Transverse colon (tissue), 4 donors: ENCODE results near the gene COMTD1.

Source experiments
- EP300 ChIP-seq: sonication (generic); formaldehyde crosslinking; IDR thresholded peaks from one replicate; pipeline ENCODE4 v1.6.1; 2017; ENCODE audit warnings: antibody characterized with exemption, low read depth
- POLR2A ChIP-seq: fragments of 450-650 bp; IDR thresholded peaks from one replicate; pipeline ENCODE4 v1.6.1; 2016; ENCODE audit warnings: antibody characterized with exemption, mild to moderate bottlenecking, moderate library complexity
- POLR2AphosphoS5 ChIP-seq, 3 donors: sonication (generic); formaldehyde crosslinking; IDR thresholded peaks; one replicate each; pipeline ENCODE4 v1.6.1; 2016; ENCODE audit warnings: antibody characterized with exemption in 3 of 3
- TF ChIP-seq, protein P1 (sequence below), 5 experiments: fragments of 200-600 bp in 3 of 5; fragments of 450-650 bp in 2 of 5; sonication (generic) in 3 of 5; IDR thresholded peaks; 1 replicate in 2 of 5; 2 replicates in 3 of 5; pipeline ENCODE4 v1.5.1; 2016 to 2017; ENCODE audit warnings: antibody characterized with exemption in 5 of 5, inconsistent platforms in 3 of 5, mild to moderate bottlenecking in 2 of 5, moderate library complexity in 1 of 5

DNA sequence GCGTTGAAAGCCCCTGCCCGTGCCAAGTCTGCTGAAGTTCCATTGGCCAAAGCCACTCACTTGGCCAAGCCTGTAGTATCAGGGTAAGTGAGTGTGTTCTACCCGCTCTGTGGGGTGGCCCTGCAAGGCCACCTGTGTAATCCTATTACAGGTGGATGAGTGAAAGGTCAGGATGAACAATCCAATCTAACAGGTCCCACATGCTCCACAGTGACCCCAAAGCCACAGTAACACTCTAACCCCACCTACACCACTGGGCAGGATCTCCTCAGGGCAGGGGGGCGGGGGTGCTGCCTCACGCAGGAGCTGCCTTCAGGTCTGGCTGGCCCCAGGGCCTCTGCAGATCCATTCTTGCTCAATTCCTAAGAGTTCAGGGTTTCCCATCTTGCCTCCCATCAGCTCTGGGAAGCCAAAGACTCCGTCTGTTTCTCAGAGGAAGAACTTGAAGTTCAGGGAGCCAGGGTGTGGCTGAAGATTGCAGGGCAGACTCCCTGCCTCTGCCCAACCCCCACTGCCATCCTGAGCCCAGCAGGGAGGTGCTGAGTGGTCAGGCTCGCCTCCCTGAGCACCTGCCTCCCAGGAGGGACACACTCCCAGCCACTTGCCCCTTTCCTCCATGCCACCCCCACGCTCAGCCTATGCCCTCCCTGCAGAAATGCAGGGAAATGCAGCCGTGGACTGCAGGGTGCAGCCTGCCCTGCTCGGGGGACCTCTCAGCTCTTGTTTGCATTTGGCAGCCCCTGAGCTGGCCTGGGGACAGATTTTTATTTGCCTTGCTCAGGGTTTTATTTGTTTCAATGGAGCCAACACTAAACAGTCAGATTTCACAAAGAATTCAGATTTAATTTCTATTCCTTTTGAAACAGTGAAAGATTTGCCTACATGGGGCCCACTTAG lies 9.8 kb upstream of the COMTD1 start:
- TF ChIP-seq, protein P1, sequence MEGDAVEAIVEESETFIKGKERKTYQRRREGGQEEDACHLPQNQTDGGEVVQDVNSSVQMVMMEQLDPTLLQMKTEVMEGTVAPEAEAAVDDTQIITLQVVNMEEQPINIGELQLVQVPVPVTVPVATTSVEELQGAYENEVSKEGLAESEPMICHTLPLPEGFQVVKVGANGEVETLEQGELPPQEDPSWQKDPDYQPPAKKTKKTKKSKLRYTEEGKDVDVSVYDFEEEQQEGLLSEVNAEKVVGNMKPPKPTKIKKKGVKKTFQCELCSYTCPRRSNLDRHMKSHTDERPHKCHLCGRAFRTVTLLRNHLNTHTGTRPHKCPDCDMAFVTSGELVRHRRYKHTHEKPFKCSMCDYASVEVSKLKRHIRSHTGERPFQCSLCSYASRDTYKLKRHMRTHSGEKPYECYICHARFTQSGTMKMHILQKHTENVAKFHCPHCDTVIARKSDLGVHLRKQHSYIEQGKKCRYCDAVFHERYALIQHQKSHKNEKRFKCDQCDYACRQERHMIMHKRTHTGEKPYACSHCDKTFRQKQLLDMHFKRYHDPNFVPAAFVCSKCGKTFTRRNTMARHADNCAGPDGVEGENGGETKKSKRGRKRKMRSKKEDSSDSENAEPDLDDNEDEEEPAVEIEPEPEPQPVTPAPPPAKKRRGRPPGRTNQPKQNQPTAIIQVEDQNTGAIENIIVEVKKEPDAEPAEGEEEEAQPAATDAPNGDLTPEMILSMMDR (IDR thresholded peaks at IDR 0.05): no peak
- TF ChIP-seq EP300 (no peak), POLR2A (no peak), POLR2AphosphoS5 (IDR thresholded peaks at IDR 0.05) (no peak)
